Activated CD8-positive, alpha-beta memory T cell treated with anti-CD3 and anti-CD28 coated beads, Interleukin-2, amount 50 U/mL, for 1 hour (primary cell): ENCODE measurements around the gene HPN.

Source experiments
- DNase-seq: peaks from one replicate; pipeline ENCODE4 v3.0.0-alpha.2; 2020; ENCODE audit errors: extremely low read depth

Gene HPN

DNA sequence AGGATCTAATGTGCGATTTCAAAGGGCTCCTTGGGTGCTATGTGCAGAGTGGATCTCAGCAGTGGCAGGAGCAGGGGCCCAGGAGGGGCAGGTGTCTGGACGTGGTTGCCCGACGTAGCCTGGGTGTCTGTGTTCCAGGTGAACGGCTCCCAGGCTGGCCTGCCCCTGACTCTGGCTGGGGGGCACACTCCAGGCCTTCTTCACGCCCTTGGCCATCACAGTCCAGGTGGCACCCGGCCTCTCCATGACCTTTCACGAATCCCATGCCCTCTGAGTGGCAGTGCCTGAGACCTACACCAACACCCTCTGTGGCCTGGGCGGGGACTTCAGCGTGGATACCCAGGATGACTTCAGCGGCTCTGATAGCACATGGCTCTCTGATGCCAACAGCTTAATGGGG is 62.8 kb downstream of the HPN start:
- no peak for DNase-seq

DNA sequence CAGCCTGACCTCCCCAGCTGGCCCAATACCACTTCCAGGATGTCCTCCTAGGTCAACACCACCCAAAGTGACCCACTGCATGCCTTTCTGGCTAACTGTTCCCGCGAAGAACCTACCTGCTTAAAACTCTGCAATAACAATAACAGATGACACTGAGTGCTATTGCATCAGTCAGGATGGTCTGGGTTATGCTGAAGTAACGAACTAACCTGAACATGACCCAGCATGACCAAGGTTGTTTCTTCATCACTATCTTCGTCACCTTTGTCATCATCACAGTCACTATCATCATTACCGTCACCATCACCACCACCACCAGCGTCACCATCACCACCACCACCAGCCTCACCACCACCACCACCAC is 63.5 kb downstream of the HPN start:
- DNase-seq = no peak

DNA sequence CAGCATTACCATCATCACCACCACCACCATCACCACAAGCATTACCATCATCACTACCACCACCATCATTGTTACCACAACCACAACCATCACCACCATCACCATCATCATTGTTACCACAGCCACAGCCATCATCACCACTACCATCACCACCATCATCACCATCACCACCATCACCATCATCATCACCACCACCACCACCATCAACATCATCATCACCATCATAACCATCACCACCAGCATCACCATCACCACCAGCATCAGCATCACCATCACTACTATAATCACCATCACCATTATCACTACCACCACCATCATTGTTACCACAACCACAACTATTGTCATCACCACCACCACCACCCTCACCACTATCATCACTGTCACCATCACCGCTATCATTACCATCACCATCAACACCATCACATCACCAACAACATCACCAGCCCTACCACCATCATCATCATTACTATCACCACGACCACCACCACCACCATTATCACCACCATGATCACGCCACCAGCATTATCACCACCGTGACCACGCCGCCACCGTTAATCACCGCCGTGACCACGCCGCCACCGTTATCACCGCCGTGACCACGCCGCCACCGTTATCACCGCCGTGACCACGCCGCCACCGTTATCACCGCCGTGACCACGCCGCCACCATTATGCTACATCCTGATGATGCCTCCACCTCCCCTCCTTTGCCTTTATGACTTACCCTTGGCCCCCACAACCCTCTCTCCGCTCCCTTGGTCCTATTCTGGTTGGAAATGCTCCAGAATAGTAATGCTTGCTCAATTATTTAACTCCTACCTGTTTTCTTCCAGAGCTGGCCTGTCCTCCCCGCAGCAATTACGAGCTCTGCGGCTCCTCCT is 64.1 kb downstream of the HPN start:
- DNase-seq = no peak

DNA sequence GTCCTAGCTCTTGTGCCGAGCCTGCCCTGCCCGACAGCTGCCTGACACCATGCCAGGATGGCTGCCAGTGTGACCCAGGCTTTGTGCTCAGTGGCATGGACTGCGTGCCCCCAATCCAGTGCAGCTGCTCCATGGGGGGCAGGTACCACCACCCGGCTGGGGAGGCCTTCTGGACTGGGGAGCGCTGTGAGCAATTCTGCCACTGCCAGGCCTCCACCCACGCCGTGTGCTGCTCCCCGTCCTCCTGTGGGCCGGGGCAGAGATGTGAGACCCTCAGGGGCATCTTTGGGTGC is 64.7 kb downstream of the HPN start:
- no peak for DNase-seq

DNA sequence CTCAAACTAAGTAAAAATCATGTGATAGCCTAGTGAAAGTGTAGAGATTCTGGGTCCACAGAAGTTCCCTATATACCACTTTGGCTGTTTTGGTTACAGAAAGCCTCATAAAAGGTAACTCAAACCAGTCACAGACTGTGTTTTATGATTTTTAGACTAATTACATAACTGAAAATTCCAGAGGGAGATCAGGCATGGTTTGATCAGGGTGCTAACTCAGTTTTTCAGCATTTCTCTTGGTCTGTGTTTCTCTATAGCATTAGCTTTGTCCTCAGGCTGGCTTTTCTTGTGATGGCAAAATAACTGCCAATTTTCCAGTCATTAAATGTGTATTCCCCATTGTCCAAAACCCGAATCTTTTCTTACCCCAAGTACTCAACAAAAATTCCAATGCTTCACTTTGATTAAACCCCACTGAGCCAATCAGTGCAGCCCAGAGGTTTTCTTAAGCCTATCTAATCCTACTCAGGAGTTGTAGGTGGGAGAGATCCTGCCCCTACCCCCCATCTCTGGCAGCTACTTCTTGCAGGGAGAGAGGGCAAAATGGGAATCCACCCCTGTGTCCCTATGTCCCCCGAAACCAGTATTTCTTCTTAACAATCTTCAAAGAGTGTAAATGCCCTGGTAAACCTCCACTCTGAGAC is 65.5 kb downstream of the HPN start:
- no peak for DNase-seq

DNA sequence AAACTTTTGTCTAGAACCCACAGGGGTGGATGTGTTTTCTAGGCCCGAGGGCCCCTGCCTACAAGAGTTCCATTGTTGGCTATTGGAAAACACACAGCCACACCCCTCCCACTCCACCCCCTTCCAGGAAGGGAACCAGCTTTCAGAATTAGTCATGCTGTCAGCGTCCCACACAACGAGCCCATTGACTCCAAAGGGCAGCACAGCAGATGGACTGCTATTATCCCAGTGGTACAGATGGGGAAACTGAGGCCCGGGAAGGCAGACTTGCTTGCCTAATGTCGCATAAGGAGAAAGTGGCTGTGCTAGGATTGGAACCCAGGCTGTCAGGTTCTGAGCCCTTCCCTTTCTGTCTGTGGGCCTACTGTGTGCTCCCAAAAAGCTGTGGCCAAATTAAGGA is 66.0 kb downstream of the HPN start:
- no peak for DNase-seq

DNA sequence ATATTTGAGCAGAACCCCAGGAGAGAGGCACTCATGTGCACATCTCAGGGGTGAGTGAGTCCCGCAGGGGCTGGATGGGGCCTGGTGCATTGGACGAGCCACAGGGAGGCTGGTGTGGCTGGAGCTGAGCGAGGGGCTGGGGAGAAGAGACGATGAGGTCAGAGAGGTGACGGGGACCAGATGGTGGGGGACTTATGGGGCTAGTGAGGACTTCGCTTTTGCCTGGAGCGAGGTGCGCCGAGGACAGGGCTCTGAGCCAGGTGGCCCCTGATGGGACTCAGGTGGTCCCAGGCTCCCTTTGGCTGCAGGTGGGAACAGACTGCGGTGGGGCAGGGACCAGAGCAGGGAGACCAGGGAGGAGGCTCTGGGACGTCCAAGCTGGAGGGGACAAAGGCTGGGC is 67.2 kb downstream of the HPN start:
- DNase-seq = no peak

DNA sequence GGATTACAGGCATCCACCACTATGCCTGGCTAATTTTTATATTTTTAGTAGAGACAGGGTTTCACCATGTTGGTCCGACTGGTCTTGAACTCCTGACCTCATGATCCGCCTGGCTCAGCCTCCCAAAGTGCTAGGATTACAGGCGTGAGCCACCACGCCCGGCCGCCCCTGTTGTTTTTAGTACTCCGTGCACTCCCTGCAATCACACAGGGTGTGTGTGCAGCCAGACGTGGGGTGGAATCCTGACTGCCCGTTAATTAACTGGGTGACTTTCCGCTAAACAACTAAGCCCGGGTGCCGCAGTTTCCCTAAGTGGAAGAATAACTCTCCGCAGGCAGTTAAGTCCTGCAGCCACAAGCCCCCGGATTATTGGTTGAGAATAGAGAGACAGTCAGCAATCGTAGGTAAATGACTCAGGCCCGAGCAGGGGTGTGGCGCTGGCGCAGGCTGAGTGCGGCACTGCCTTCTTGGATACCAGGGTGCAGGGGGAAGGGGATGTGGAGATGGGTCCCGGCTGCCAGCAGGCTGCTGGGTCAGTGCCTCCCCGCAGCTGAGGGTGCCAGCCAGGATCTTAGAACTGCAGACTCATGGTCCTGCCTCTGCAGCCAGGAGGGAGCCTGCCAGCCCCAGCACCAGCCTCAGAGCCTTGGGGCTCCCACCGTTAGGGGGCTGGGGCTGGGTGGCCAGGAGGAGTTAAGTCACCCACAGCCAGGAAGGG is 68.0 kb downstream of the HPN start:
- no peak for DNase-seq

DNA sequence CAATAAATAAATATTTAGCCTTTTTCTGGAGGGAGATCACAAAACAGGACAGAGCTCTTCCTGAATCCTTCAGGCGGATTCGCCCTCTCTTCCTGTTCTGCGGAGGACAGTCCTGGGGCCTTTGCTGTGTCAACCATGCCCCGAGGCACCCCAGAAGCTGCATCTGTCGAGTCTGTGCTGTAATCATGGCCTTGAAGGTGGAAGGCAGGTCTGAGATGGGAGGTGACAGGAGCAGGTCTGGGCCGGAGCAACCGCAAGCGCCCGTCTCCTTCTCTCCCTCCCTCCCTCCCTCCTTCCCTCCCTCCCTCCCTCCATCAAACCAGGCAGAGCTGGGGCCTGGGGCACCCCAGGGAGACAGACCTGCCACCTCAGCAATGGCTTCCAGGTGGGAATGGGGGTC is 69.5 kb downstream of the HPN start:
- no peak for DNase-seq

DNA sequence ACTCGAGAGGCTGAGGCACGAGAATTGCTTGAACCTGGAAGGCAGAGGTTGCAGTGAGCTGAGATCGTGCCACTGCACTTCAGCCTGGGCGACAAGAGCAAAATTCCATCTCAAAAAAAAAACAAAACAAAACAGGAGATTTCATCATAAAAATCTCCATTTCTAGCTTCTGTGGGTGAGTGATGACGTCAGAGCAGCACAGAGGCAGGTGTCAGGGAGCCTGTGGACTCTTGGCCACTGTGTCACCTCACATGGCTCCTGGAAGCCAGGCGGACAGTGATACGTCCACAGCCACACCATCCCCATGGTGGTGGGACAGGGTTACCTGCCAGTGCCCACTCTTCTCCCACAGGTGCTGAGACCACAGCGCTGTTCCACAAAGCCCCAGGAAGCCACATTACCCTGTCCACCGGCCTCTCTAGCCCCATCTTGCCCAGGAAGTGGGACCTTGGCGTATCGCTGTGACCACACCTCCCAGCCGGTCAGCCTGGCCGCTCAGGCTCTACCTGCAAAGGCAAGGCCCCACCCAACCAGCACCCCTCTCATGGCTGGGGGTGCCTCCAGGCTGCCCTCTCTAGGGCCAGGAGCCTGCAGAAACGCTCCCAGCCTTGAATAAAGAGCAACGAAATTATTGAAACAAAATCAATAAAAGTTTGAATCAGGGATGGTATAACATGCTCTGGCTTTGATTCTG is 71.6 kb downstream of the HPN start:
- DNase-seq = no peak

DNA sequence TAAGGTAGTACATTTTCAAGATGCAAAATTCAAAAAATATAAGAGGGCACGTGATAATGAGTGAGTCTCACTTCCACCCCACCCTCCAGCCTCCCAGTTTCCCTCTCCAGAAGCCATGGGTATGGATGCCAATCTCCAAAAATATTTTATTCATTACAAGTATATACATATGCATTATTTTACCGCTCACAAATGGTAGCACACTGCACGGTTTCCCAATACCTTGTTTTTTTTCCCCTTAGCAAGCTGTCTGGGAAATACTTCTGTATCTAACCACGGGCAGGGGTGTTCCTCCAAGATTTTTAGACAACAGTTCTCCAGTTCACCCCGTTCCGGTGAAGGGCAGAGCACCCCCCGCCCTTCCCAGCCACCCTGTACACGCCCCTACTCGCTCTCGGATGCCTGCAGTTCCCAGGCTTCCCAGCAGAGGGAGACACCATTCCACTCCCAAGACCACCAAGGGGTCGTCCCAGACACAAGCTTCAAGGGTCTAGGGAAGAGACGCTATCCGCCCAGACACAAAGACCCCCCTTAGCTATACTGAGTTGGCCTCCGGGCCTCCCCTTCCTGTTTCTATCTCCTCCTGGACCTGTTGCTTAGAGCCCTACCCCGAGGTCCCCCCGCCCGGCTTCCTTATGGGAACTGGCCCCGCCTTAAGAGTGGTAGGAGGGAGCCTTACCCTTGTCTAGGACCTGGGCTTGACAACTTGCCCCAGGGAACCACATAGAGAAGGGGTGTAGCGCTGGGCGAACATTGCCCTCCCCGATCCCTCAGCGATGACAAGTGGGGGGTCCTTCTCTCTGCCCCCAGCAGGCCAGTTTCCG is 73.0 kb downstream of the HPN start:
- DNase-seq = no peak

DNA sequence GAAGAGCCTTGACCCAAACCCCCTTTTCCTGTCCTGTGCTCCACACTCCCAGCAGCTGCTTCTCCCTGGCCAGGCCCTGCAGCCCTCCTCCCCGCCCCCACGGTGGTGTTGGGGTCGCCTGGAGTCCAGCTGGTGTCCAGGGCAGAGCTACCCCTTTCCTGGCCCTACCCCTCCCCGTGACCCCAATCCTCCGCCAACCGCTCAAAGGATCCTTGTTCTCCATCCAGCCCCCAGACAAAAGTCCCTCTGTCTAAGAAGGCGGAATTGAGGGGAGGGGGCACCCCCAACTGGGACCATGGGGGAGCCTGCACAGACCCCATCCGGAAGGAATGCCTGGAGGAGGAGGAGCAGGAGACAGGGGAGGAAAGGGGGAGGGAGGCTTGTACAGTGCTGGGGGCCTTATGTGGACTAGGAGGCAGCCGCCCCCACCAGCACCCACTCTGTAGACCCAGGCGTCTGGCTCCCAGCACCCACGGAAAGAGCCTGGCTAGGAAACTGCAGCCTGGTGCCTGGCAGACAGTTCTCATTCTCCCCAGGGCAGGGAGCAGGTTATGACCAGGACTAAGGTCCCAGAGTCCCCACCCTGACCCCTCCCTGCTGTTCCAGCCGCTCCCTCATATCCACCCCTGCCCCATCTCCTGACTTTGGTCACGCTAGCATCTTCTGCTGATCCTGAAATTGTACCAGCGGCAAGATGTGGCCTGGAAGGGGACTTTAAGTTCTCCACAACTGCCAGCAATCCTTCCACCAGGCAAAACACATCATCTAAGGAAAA is 73.8 kb downstream of the HPN start, which contains the start of gene FXYD3:
Gene FXYD3 (plus strand): TSS at position 647 of the 775 bp plus-strand sequence. CDS start 3,554 bp downstream, outside the sequence.
- DNase-seq = no peak
